Transverse colon (tissue), 4 donors: ENCODE data around the gene HOXB6. TPM values are rescaled to one million over a fixed set of nuclear protein-coding genes. Genes with fewer than 3 reads are reported as not detected.

Source experiments
- DNase-seq: peaks from one replicate; pipeline ENCODE4 v3.0.0-alpha.2; 2019
- H3K27ac ChIP-seq, 4 donors: fragments of 200-600 bp; sonication (generic); 2 replicates each; pipeline ENCODE4 v1.5.1; 2016 to 2018; ENCODE audit warnings: inconsistent platforms in 4 of 4
- H3K27me3 ChIP-seq: fragments of 200-600 bp; sonication (generic); 2 replicates; pipeline ENCODE4 v1.5.1; 2017; ENCODE audit warnings: inconsistent platforms
- H3K36me3 ChIP-seq, 4 donors: fragments of 200-600 bp; sonication (generic); 2 replicates each; pipeline ENCODE4 v1.5.1; 2017 to 2019; ENCODE audit warnings: inconsistent platforms in 4 of 4
- H3K4me1 ChIP-seq, 4 donors: fragments of 200-600 bp; sonication (generic); 2 replicates each; pipeline ENCODE4 v1.5.1; 2017 to 2020; ENCODE audit warnings: inconsistent platforms in 4 of 4
- H3K4me3 ChIP-seq, 4 donors: fragments of 200-600 bp; sonication (generic); 1 replicate in 1 of 4; 2 replicates in 3 of 4; pipeline versions ENCODE4 v1.5.1 to v1.6.1; 2017 to 2019; ENCODE audit warnings: inconsistent platforms in 4 of 4
- H3K9me3 ChIP-seq, 2 donors: fragments of 200-600 bp; sonication (generic); 2 replicates each; pipeline ENCODE4 v1.5.1; 2017 to 2019; ENCODE audit warnings: inconsistent platforms in 2 of 2
- CTCF ChIP-seq, 5 experiments: fragments of 200-600 bp in 3 of 5; fragments of 450-650 bp in 2 of 5; sonication (generic) in 3 of 5; IDR thresholded peaks; 1 replicate in 2 of 5; 2 replicates in 3 of 5; pipeline ENCODE4 v1.5.1; 2016 to 2017; ENCODE audit warnings: antibody characterized with exemption in 5 of 5, inconsistent platforms in 3 of 5, mild to moderate bottlenecking in 2 of 5, moderate library complexity in 1 of 5
- EP300 ChIP-seq: sonication (generic); formaldehyde crosslinking; IDR thresholded peaks from one replicate; pipeline ENCODE4 v1.6.1; 2017; ENCODE audit warnings: antibody characterized with exemption, low read depth
- POLR2A ChIP-seq: fragments of 450-650 bp; IDR thresholded peaks from one replicate; pipeline ENCODE4 v1.6.1; 2016; ENCODE audit warnings: antibody characterized with exemption, mild to moderate bottlenecking, moderate library complexity
- POLR2AphosphoS5 ChIP-seq, 3 donors: sonication (generic); formaldehyde crosslinking; IDR thresholded peaks; one replicate each; pipeline ENCODE4 v1.6.1; 2016; ENCODE audit warnings: antibody characterized with exemption in 3 of 3
- WGBS, 2 donors: methylation state at CpG; one replicate each; pipeline ENCODE4 v1.1.5; 2018; ENCODE audit warnings: low coverage in 1 of 2; 5-methylcytosine and 5-hydroxymethylcytosine counted together
- in situ Hi-C, 4 donors: fragments of 200-750 bp; cut with MboI; loops; one replicate each; pipeline versions ENCODE4 v1.15.0 to v1.15.1; 2017; ENCODE audit warnings: low sequenced_read_pairs in 3 of 4, low pct_ligation_motif_present in 1 of 4, low pct_unique_long_range_greater_than_20kb in 1 of 4
- intact Hi-C: fragments of 100-400 bp; cut with DNase I; formaldehyde crosslinking; loops from one replicate; pipeline ENCODE4 v1.15.1; 2023; ENCODE audit warnings: low total_unique reads
- total RNA-seq, 4 donors: library from RNA; depleted of rRNA; stranded (reverse); fragments of >200 nt; gene quantifications; one replicate each; pipeline ENCODE4 v1.1.0, GENCODE V29; 2016

The HOXB6 gene
- total RNA-seq, 4 donors from 2014 or later, result 42.7 to 78.4 (median 62.5) TPM

DNA sequence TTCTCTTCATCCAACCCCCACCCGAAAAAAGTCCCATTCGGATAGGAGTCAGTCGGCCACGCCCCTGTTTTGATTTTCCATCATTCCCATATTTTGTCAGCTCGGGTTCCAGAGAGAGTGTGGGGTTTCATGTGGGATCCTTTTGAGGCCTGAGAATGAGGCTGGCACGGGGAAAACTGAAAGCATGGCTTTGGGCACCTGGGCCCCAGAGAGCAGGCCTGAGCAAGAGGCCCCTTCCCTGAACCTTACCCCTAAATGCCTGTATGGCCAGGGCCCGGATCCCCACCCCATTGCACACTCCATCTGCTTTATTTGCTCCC, 22.1 kb downstream of the HOXB6 start:
- DNase-seq, result no peak
- Histone ChIP-seq H3K4me1 (peaks cover 9 to 85% (median 76%) of the 10 kb centered on the region in 4 donors), H3K9me3 (no peaks in the 10 kb centered on the region), H3K4me3 (peak overlapping the region in 2 of 4 donors; percentile 45 to 47), H3K36me3 (no peaks in the 10 kb centered on the region), H3K27ac (peak overlapping the region; percentile 89 to 95 (median 92)), H3K27me3 (peaks cover 9% of the 10 kb centered on the region)
- no peak for TF ChIP-seq CTCF (IDR thresholded peaks at IDR 0.05)
- no peak for TF ChIP-seq EP300
- no peak for TF ChIP-seq POLR2AphosphoS5 (IDR thresholded peaks at IDR 0.05)
- TF ChIP-seq POLR2A, result no peak
- intact Hi-C loops (no loop called here), in situ Hi-C loops (no loop called here)
- WGBS, 2 donors, result 15 to 43% methylated on average over 5 to 7 of the region's 7 CpGs

- peak overlapping the region; percentile 89 to 95 (median 92) for H3K27ac ChIP-seq
- no peak for TF ChIP-seq EP300
- TF ChIP-seq POLR2AphosphoS5 (IDR thresholded peaks at IDR 0.05), result peak in 2 of 3 donors; percentile 21 to 26
- no peak for DNase-seq
- no peaks in the 10 kb centered on the region for H3K9me3 ChIP-seq
- intact Hi-C loops (loop anchor here (5.0 kb wide), 1 partner anchor 38 kb away; no protein-coding TSS in a partner anchor), in situ Hi-C loops (no loop called here)
- peaks cover 9% of the 10 kb centered on the region for H3K27me3 ChIP-seq
- peaks cover 21 to 89% (median 79%) of the 10 kb centered on the region in 4 donors for H3K4me1 ChIP-seq
- H3K4me3 ChIP-seq, result peak overlapping the region in 3 of 4 donors; percentile 4 to 47 (median 45)
- no peaks in the 10 kb centered on the region for H3K36me3 ChIP-seq
- WGBS, 2 donors, result 13 to 22% methylated on average over 6 to 26 of the region's 26 CpGs
These were observed 24.8 kb downstream of the HOXB6 start for GRCh38 chr17:48579760-48580554.

- no peaks in the 10 kb centered on the region for H3K9me3 ChIP-seq
- peaks cover 9% of the 10 kb centered on the region for H3K27me3 ChIP-seq
- peaks cover 26 to 89% (median 78%) of the 10 kb centered on the region in 4 donors for H3K4me1 ChIP-seq
- 23 to 28% methylated on average over 7 of the region's 7 CpGs for WGBS, 2 donors
- DNase-seq, result no peak
- H3K36me3 ChIP-seq, result no peaks in the 10 kb centered on the region
- TF ChIP-seq CTCF (IDR thresholded peaks at IDR 0.05), result no peak
- no peak for TF ChIP-seq POLR2AphosphoS5 (IDR thresholded peaks at IDR 0.05)
- no peak for TF ChIP-seq EP300
- in situ Hi-C loops, result no loop called here
- peak overlapping the region; percentile 89 to 95 (median 92) for H3K27ac ChIP-seq
- peak overlapping the region in 3 of 4 donors; percentile 4 to 47 (median 45) for H3K4me3 ChIP-seq
- intact Hi-C loops, result loop anchor here (5.0 kb wide), 1 partner anchor 37 kb away; no protein-coding TSS in a partner anchor
These were observed 25.4 kb downstream of the HOXB6 start for GRCh38 chr17:48579471-48579759.

- 34% methylated on average over 5 to 43 of the region's 43 CpGs for WGBS, 2 donors
- TF ChIP-seq EP300 (no peak), POLR2AphosphoS5 (IDR thresholded peaks at IDR 0.05) (no peak), CTCF (IDR thresholded peaks at IDR 0.05) (no peak), POLR2A (no peak)
- no peaks in the 10 kb centered on the region for H3K9me3 ChIP-seq
- peaks cover 21 to 86% (median 73%) of the 10 kb centered on the region in 4 donors for H3K4me1 ChIP-seq
- peak overlapping the region; percentile 89 to 95 (median 92) for H3K27ac ChIP-seq
- H3K27me3 ChIP-seq, result peaks cover 9% of the 10 kb centered on the region
- no peak for DNase-seq
- H3K4me3 ChIP-seq, result peak overlapping the region; percentile 38 to 54 (median 46)
- intact Hi-C loops (loop anchor here (5.0 kb wide), 1 partner anchor 37 kb away; no protein-coding TSS in a partner anchor), in situ Hi-C loops (no loop called here)
- H3K36me3 ChIP-seq, result no peaks in the 10 kb centered on the region
These were observed 25.9 kb downstream of the HOXB6 start for GRCh38 chr17:48578616-48579470.
